Tibial nerve (tissue), 3 donors: ENCODE data around the gene MRPL9.

ENCODE experiments used
- POLR2A ChIP-seq, 2 donors: fragments of 450-650 bp; IDR thresholded peaks; one replicate each; pipeline ENCODE4 v1.6.1; 2017; ENCODE audit warnings: antibody characterized with exemption in 2 of 2, mild to moderate bottlenecking in 2 of 2, moderate library complexity in 2 of 2
- TF ChIP-seq, protein P1 (sequence below), 5 experiments: fragments of 200-600 bp in 3 of 5; fragments of 450-650 bp in 2 of 5; sonication (generic) in 3 of 5; IDR thresholded peaks; one replicate each; pipeline ENCODE4 v1.5.1; 2016 to 2019; ENCODE audit warnings: antibody characterized with exemption in 5 of 5, mild to moderate bottlenecking in 3 of 5, moderate library complexity in 2 of 5

DNA sequence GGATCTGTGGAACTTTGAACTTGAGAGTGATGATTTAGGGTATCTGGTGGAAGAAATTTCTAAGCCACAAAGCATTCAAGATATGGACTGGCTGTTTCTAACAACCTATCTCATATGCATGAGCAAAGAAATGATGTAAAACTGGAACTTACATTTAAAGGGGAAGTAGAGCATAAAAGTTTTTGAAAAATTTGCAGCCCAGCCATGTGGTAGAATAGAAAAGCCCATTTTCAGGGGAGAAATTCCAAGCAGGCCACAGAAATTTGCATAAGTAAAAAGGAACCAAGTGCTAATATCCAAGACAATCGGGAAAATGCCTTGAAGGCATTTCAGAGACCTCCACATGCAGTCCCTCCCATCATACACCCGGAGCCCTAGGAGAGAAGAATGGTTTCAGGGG, 26.3 kb downstream of the MRPL9 start:
- TF ChIP-seq, protein P1, sequence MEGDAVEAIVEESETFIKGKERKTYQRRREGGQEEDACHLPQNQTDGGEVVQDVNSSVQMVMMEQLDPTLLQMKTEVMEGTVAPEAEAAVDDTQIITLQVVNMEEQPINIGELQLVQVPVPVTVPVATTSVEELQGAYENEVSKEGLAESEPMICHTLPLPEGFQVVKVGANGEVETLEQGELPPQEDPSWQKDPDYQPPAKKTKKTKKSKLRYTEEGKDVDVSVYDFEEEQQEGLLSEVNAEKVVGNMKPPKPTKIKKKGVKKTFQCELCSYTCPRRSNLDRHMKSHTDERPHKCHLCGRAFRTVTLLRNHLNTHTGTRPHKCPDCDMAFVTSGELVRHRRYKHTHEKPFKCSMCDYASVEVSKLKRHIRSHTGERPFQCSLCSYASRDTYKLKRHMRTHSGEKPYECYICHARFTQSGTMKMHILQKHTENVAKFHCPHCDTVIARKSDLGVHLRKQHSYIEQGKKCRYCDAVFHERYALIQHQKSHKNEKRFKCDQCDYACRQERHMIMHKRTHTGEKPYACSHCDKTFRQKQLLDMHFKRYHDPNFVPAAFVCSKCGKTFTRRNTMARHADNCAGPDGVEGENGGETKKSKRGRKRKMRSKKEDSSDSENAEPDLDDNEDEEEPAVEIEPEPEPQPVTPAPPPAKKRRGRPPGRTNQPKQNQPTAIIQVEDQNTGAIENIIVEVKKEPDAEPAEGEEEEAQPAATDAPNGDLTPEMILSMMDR (IDR thresholded peaks at IDR 0.05), result no peak
- TF ChIP-seq POLR2A (IDR thresholded peaks at IDR 0.05), result no peak
